GM12874 (cell line): ENCODE results near the gene HCN4.

Experiments
- TF ChIP-seq, protein P1 (sequence below): IDR thresholded peaks from 2 replicates; pipeline ENCODE4 v1.5.1; 2011; ENCODE audit warnings: low read depth, mild to moderate bottlenecking, control low read depth, low read length, moderate library complexity; ENCODE audit not compliant: insufficient read depth

Gene HCN4

DNA sequence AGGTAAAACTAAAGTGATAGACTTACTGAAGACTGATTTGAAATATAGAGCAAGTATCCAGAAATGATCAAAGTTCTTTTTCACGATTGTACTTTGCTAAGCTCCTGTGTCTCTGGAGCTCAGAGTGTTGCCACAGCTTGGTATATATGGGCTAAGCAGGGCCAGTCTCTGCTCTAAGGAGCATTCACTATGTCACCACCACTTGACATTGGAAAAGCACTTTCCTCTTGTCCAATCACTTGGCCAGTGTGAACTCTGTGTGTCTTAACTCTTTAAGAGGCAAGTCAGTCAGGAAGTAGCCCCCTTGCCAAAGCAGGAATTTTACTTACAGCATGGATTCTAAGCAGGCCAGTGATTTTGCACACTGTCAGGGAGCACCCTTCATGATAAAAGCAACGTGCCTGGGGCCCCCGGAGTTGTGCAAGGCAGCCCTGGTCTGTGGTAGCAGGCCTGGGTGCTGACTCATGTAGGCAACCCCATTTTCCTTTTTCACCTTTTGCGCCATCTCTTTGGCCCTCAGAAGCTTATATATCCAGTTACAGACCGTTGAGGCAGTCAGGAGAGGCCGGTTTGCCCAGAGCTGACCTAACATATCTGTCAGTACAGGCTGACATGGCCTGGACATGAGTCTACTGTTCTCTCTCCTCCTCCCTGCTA, 73.0 kb downstream of the HCN4 start:
- TF ChIP-seq, protein P1, sequence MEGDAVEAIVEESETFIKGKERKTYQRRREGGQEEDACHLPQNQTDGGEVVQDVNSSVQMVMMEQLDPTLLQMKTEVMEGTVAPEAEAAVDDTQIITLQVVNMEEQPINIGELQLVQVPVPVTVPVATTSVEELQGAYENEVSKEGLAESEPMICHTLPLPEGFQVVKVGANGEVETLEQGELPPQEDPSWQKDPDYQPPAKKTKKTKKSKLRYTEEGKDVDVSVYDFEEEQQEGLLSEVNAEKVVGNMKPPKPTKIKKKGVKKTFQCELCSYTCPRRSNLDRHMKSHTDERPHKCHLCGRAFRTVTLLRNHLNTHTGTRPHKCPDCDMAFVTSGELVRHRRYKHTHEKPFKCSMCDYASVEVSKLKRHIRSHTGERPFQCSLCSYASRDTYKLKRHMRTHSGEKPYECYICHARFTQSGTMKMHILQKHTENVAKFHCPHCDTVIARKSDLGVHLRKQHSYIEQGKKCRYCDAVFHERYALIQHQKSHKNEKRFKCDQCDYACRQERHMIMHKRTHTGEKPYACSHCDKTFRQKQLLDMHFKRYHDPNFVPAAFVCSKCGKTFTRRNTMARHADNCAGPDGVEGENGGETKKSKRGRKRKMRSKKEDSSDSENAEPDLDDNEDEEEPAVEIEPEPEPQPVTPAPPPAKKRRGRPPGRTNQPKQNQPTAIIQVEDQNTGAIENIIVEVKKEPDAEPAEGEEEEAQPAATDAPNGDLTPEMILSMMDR = no peak

DNA sequence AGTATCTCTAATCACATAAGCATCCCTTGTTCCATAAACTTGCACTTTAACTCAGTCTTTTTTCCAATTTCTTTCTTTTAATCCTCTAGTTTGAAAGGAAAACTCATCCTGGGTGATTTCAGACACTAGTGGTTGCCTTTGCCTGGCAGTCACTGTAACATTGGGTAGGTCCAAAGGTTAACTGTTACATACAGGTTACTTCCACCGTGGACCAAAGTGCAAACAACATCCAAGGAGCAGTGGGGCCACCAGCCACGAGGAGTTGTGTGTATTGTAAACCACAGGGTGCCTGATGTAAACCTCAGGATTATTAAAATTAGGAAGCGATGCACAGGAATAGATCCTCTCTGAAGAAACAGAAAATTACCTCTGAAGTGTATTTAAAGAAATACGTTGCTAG, 75.0 kb downstream of the HCN4 start:
- TF ChIP-seq, protein P1 = no peak

GRCh38 chr15:73291441-73291840, 77.3 kb downstream of the HCN4 start:
- TF ChIP-seq, protein P1 = no peak

GRCh38 chr15:73287019-73287418, 81.7 kb downstream of the HCN4 start:
- TF ChIP-seq, protein P1 = no peak

DNA sequence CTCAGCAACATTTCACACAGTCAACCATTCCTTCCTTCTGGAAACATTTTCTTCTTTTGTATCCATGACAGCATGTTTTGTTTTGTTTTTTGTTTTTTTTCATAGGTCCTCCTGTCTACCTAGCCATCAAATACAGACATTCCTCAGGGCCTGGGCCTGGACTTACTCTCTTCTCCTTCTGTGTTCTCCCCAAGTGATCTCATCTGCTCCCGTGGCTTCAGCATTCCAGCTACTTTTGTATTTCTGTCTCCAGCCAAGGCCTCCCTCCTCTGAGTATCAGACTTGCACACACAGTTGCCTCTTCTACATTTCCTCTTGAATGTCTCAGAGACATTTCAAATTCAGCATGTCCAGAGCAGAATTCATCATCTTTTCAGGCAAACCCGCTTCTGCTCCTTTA, 82.4 kb downstream of the HCN4 start:
- TF ChIP-seq, protein P1 = no peak

- TF ChIP-seq, protein P1 = no peak
Observed at GRCh38 chr15:73284090-73284716, 84.6 kb downstream of the HCN4 start.

- TF ChIP-seq, protein P1 = no peak
Observed at GRCh38 chr15:73283366-73283962, 85.3 kb downstream of the HCN4 start.
